GM18511 (cell line): ENCODE measurements around the gene DACH1.
"Not testable (repeated sequence)": the region's sequence is repeated elsewhere in the genome, so short reads cannot be mapped to it uniquely, and the experiment has no call there.

Source experiments
- ATAC-seq: cut with Tn5 transposase; IDR thresholded peaks from one replicate; pipeline ENCODE4 v1.9.1; 2021; ENCODE audit warnings: mild to moderate bottlenecking, moderate library complexity; ENCODE audit not compliant: unreplicated experiment

DACH1 gene

DNA sequence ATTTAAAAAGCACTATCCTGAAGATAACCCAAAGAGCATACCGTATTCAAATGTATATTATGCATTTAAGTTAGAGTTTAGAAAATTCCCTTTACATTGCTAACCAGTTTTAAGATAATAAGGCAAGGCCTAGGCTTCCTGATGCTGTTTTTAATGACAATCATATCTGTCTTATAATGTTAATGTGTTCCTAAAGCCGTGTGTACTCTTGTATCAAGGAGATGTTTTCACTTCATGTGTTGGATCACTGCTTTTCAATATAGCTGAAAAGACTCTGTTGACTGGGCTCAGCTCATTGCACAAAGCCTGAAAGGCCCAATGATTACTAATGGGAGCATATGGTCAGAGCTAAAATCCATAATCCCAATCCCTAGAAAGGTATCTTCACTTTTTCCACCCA, 81.6 kb downstream of the DACH1 start:
- ATAC-seq, result no peak

DNA sequence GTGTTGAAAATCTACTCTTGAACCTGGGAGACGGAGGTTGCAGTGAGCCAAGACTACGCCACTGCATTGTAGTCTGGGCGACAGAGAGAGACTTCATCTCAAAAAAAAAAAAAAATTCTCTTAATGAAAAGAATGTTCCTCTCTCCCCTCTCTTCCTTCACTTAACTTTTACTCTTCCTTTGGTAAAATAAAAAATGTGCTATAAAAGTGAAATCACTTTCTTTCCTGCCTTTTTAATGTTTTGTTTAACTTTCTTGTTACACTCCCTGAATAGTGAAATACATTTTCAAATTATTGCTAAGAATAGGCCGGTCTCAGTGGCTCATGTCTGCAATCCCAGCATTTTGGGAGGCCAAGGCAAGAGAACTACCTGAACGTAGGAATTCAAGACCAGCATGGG, 86.5 kb downstream of the DACH1 start:
- no peak for ATAC-seq

DNA sequence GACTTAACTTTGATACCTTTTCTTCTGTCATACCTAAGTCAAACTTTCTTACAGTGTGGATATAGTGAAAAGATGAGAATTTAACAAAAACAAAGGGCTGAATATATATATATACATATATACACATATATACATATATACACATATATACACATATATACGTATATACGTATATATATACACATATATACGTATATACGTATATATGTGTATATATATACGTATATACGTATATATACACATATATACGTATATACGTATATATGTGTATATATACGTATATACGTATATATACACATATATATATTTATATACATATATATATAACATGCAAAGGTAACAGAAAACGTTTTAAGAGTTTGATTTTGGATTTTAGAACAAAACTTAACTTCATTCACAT, 88.0 kb downstream of the DACH1 start:
- not testable (repeated sequence) for ATAC-seq

DNA sequence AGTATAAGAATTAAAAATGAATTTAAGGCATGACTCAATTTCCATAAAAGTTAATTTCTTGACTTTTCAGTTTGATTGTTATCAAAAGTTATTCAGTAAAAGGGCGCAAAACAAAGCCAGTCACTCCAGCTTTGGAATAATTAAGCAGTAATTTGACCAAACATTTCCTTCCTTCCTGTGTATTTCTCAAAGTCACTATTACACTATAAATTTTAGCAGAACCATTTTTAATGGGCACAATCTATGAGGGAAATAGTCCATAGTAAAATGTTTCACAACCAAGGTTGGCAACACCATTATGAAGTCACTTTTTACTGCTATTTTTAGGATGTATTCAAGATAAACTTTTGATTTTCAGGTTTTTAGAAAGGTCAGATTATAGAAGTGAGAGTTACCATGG, 91.0 kb downstream of the DACH1 start:
- no peak for ATAC-seq

DNA sequence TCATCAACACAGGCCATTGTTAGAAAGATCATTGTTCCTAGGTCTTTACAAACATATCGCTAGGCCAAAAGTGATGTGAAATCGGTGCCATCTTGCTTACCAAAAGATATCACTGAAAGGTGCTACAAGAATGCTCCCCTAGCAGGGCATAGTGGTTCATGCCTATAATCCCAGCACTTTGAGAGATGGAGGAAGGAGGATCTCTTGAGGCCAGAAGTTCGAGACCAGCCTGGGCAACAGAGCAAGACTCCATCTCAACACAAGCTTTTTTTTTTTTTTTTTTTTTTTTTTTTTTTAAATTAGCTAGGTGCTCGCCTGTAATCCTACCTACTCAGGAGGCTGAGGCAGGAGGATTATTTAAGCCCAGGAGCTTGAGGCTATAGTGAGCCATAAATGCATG, 92.1 kb downstream of the DACH1 start:
- ATAC-seq, result no peak

DNA sequence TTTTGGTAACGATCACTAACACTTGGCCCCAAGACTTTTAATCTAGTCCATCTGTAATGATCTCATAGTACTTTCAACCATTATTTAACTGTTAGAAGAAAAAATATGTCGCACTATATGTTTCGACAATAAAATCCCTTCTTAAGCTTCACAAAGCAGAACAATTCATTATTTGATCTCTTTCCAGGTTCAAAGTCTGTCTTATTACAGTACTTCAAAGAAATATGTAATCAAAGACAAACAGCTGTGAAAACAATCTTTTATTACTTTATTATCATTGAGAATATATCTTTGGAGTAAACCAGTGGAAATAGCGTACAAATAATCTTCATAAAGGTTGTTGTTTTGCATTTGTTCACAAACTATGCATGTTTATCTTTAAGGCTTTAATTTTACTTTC, 93.5 kb downstream of the DACH1 start:
- no peak for ATAC-seq

DNA sequence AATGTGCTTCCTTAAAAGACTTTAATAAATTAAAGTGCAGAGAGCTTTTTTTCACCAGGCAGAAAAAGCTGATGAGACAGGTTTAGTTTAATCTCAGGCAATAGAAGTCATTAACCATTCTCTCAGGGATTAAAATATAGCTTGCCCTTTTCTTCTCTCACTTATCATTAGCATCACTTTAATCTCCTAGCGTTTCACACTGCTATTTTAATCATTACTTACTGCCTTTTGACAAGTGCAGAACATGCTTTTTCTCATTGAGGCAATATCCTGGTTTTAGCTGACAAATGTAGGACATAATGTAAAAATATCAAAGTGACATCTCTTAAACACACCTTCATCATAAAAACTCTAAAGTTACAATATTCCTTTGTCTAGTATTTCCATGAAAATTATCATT, 94.6 kb downstream of the DACH1 start:
- ATAC-seq, result no peak

DNA sequence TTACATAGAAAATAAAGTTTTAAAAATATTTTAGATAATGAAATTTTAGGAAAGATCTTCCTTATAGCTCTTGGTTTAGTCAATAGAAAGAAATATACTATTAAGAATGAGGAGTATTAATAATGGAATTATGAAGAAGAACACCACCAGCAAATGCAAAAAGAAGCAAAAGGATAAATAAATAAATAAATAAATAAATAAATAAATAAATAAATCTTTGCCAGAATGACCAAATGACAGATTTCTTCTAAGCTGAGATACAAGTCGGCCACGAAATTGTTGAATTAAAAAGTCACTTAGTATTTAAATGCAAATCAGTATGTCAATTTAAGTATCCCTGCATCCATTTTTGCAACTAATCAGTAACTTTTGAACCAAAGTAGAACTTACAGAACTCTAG, 95.9 kb downstream of the DACH1 start:
- no peak for ATAC-seq

DNA sequence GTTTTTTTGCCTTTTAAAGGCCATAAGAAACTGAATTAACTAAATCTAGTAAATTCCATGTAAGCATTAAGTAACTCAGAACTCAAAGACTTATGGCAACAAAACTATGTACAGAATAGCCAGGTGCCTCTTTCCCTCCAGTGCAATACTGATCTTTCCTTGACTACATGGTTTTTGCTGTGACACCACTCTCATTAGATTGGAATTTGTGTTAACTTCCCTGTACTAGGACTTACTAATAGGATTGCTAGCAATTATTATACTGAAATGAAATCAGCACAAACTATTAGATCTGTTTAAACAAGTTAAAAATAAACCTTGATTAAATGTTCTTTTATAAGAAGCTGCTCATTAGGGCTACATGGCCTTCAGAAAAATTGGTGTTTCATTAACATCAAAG, 96.3 kb downstream of the DACH1 start:
- no peak for ATAC-seq

DNA sequence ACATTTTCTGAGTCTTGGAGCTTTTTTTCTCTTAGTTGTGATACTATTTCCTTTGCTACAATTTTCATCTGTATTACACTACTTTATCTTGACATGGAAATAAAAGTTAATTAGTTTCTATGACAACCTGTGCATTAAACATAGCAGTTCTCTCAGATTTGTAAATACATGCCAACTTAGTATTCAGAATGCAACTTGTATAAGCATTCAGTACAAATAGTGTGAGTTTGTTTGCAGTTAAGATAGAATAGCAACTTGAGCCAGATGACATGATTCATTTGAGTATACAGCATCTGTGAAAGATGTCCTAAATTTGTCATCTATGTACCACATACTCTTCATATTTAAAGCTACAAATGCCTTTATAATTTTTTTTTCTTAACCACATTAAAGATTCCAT, 98.1 kb downstream of the DACH1 start:
- ATAC-seq, result no peak

DNA sequence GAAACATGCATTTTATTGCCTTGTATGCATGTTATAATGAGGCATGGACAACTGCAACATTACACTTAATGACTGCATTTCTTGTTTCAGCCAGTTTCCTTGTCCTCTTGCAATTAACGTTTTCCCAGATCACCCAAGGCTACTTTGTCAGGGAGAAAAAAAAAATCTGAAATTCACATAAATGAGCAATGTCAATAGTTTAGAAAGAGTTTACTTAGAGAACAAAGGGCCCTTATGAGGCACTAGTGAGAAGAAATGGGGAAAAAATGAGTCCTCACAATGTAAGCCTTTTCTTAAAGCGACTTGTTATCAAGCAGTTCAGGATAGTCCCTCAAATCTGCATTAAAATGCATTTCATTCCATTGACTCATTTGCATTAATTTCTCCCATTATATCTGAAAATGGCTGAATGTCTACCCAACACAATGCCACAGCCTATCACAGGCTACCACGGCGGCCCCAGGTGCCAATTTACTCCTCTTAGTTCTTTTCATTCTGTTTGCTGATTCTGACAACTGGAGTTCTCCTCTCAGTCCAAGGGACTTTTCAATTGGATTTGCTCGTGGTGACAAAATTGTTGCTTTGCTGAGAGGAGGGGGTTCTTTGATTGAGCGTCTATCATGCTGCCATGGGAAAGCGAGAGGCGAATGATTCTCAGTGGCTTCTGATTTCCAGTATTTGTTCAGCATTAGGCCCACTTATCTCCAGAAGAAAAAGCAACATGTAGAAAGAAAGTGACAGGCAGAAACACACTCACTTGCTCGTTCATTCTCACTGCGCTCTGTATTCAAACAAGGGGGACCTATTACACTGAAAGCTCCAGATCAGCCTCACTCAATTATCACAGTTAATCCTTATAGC, 107.1 kb downstream of the DACH1 start:
- ATAC-seq, result no peak

DNA sequence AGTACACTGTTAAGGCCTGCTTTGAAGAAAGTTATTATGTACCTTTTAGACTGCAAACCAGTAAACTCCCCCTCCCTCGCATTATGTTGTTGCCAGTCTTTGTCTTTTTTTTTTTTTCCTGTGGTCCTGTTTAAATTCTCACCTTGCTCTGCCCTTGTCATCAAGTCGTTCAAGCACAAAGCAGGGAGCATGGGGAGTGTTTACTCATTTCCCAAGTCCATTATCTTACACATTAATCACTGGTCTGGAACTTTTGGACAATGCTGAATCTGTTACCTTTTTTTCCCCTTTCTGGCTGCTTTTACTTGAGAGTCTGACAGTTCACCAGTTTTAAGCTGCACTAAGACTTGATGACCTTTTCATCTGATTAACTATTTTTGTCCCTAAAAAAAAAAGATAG, 108.2 kb downstream of the DACH1 start:
- ATAC-seq, result no peak

DNA sequence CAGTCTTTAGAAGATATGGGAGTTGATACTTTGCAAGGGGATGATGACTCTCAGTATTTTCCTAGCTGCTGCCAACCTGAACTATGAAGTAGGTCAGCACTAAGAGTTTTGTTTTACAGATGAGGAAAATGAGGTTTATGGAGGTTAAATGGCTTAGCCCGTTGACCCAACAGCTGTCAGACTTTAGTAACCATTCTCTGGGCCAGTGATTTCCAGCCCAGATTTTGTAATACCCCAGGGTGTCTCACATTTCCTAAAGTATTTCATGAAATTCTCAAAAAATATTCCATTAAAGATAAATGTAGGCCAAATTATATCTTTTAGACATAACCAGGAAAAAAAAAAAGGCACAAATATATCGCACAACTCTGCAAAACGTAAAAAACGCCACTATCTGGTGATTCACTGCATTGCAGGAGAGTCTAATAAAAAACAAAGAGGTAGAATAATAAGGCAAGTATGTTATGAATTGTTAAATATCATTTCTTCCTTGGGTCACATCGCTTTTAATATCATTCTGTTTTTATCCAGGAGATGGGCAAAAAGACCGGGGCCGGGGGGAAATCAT, 112.5 kb downstream of the DACH1 start:
- no peak for ATAC-seq

DNA sequence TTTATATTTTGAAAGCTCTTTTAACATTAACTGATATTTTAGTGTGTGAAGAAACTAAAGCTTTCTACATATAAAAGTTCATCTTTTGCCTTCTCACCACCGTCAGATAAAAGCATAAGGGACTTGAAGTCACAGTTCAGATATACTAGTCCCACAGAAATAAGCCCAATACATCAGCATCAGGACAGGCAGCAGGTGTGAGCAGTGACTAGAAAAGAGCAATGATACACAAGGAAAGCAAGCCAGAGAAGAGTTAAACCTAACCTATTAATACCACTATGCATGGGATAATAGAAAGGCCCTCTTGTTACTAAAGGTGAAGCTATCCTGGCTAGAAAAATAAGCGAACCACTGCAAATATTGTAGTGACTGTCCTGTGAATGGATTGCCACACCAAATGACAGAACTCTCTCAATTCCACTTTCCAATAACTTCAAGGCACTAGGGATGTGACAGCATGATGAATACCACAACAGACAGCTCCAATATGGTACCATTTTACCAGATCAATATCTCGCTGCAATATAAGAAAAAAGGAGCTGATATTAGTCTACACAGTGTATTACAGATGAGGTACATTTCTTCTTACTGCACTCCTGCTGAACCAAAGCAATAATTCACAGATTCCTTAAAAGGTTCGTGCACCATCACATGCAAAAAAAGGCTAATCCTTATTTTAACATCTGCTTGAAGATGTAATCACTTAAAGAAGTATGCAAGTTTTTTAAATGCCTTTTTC, 114.1 kb downstream of the DACH1 start:
- ATAC-seq, result no peak

DNA sequence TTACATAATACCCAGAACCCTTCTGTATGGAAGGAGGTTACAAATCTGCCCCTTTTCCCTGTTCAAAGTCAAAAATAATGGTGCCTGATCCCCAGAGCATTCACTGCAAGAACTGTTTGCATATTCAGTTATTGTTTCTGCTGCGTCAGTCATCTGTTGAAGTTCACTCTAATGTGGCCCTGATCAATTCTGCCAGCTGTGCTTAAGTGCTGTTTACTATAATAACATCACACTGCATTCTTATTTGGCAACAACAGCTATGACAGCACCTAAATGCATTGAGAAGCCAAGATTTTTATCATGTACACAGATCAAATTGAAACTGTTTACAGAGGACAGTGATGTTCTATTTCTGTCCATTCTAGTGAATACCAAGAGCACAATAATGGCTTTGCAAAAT, 115.9 kb downstream of the DACH1 start:
- no peak for ATAC-seq

DNA sequence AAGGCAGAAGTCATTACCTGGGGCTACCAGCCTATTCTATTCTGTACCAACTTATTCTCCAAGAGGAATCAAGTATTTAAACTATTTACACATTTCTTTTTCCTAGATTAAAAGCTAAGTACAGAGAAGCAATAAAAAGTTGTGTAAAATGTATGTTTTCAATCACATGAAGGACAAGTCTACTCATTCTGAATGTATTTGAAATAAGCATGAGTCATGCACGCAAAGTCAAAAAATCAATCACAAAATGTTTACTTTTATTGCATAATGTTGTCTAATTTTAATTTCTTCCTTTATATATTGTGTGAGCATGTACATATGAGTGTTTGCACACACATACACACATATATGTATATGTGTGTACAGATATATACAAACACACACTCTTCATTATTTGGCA, 136.7 kb downstream of the DACH1 start:
- no peak for ATAC-seq

DNA sequence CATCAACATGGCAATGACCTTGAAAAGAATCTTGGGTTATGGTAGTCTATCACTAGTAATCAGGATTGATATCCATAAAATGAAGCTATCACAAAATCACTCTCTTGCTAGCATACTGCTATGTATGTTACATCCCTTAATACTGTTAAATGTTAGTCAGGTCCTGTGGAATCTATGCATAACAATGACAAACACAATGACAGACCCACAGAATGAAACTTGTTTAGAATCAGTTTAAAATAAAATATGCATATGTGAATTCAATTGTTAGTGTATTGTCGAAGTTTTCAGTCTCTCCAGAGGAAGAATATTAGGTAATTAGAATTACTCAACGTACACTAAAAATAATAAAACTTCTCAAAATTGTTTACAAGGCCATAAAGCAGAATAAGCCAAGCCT, 137.6 kb downstream of the DACH1 start:
- ATAC-seq, result no peak

DNA sequence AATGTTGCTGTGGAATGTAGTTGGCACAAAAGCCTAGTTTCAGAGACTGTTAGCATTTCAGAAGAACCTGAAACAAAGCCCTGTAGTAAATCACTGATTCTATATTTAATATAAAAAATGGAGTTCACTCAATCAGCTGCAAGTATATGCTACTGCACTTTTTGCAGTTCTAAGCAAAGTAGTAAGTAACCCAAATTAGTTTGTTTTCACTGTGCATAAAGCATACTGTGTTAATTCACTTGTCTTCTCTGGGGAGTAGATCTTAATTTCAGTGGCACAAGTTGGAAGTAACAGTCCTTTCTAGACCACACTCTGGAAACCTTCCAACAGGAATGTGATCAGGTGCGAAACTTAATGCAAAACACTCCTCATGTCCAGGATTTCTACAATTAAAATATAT, 139.3 kb downstream of the DACH1 start:
- no peak for ATAC-seq

DNA sequence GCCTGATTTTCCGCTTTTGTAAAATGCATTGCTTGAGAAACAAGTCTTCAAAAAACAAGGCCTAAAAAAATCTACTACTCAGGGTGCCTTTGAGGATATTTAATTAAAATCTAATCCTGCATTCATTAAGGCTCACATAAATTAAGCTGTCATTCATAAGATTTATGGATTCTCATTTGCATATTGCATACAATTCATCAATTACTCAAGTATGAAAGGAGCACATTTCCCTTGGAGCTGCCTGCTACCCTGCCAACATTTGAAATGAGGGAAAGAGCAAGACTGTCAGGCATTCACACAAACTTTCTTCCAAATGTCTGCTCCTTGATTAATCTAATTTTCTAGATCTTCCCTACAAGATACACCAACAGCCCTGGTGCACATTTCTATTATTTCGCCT, 140.0 kb downstream of the DACH1 start:
- ATAC-seq, result no peak

DNA sequence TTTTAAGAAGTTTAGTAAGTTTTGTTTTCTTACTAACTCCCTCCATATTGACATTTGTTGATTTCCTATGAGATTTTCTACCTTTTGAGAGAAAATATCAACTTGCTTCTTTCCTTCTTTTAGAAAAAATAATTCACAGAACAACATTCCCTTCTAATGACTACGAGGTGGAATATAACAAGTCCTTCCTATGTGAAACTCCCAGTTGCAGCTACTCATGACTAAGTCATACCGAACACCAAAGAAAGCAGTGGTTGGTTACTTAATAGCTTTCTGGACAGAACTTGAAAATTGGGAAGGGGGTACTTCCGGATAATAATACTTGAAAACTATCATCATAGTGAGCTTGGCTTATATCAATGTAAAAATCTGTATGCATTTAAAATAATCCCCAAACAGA, 144.8 kb downstream of the DACH1 start:
- ATAC-seq, result no peak

DNA sequence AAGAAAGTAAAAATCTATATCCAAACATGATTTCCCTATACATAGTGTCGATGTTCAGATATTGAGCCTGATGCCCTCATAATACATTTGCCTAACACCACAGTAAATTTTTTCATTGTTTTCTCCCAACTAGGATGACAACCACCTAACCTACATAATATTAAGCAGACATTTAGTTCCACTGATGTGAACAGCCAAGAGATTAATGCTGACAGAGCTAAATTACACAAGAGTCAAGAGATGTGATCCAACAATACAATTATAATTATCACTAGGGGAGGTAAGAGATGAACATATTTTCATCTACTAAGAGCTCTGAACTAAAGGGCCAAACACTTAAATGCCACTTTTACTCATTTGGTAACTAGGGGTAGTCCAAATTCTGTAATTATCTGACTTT, 145.9 kb downstream of the DACH1 start:
- ATAC-seq, result no peak

DNA sequence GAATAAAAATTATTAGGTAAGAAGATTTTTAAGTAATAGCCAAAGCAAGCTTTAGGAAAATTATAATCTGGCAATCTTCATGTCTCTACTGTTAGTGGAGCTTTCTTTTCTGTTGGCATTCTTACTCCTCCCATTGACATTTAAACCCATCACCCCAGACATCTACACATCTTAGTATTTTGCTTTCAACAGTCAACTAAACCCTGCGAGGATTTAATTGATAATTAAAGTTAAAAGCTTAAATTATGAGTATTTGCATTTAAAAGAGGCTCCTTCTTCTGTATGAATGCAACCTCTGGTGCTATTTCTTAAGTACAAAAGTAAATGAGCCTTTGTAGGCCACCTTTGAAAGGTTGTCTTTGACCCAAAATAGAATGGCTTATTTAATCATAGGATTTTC, 148.1 kb downstream of the DACH1 start:
- no peak for ATAC-seq
